Stimulated activated CD4-positive, alpha-beta T cell treated with anti-CD3 and anti-CD28 coated beads, Interleukin-1b, Interleukin-23, amount 100 ng/mL, for 1 hour (primary cell): ENCODE data around the gene IQCM.

Source experiments
- DNase-seq, 2 donors: peaks; one replicate each; pipeline ENCODE4 v3.0.0-alpha.2; 2020; ENCODE audit warnings: low read depth in 2 of 2

Gene IQCM

GRCh38 chr4:149781150-149781549, 34.5 kb downstream of the IQCM start:
- DNase-seq = no peak

- no peak for DNase-seq
Observed at GRCh38 chr4:149768477-149768876, 47.2 kb downstream of the IQCM start.

GRCh38 chr4:149766135-149766534, 49.5 kb downstream of the IQCM start:
- DNase-seq = no peak

- DNase-seq = no peak
Observed at GRCh38 chr4:149765630-149766029, 50.0 kb downstream of the IQCM start.

- no peak for DNase-seq
Observed at GRCh38 chr4:149755969-149756368, 59.7 kb downstream of the IQCM start.

- no peak for DNase-seq
Observed at GRCh38 chr4:149754526-149754925, 61.1 kb downstream of the IQCM start.

- no peak for DNase-seq
Observed at GRCh38 chr4:149752729-149753128, 62.9 kb downstream of the IQCM start.

GRCh38 chr4:149751174-149751573, 64.5 kb downstream of the IQCM start:
- DNase-seq = no peak

GRCh38 chr4:149749784-149750183, 65.9 kb downstream of the IQCM start:
- DNase-seq = no peak

- no peak for DNase-seq
Observed at GRCh38 chr4:149747646-149748045, 68.0 kb downstream of the IQCM start.

GRCh38 chr4:149746276-149746675, 69.4 kb downstream of the IQCM start:
- DNase-seq = no peak

- no peak for DNase-seq
Observed at GRCh38 chr4:149741186-149741831, 74.3 kb downstream of the IQCM start.

- no peak for DNase-seq
Observed at GRCh38 chr4:149738156-149738555, 77.5 kb downstream of the IQCM start.

- no peak for DNase-seq
Observed at GRCh38 chr4:149735796-149736195, 79.8 kb downstream of the IQCM start.

- no peak for DNase-seq
Observed at GRCh38 chr4:149728444-149728843, 87.2 kb downstream of the IQCM start.

GRCh38 chr4:149727663-149728062, 88.0 kb downstream of the IQCM start:
- DNase-seq = no peak

- no peak for DNase-seq
Observed at GRCh38 chr4:149723065-149723464, 92.6 kb downstream of the IQCM start.

GRCh38 chr4:149719806-149720205, 95.8 kb downstream of the IQCM start:
- no peak for DNase-seq

GRCh38 chr4:149719357-149719756, 96.3 kb downstream of the IQCM start:
- DNase-seq = no peak

- DNase-seq = no peak
Observed at GRCh38 chr4:149718500-149718899, 97.1 kb downstream of the IQCM start.

- DNase-seq = no peak
Observed at GRCh38 chr4:149716728-149717127, 98.9 kb downstream of the IQCM start.

GRCh38 chr4:149715822-149716585, 99.6 kb downstream of the IQCM start:
- DNase-seq = no peak

GRCh38 chr4:149713031-149713430, 102.6 kb downstream of the IQCM start:
- no peak for DNase-seq
